HUDEP-2 (cell line): ENCODE measurements around the gene C2.
"Not testable (repeated sequence)": the region's sequence is repeated elsewhere in the genome, so short reads cannot be mapped to it uniquely, and the experiment has no call there.

ENCODE experiments used
- DNase-seq, 76 experiments: peaks; one replicate each; lab custom pipeline; 2025; ENCODE audit not compliant: unreplicated experiment in 76 of 76; lab: John Stamatoyannopoulos, UW

Gene C2

GRCh38 chr6:31972709-31973350, 45.3 kb downstream of the C2 start:
- peak in 22 of 76 experiments; percentile 9 to 63 (median 40) for DNase-seq

DNA sequence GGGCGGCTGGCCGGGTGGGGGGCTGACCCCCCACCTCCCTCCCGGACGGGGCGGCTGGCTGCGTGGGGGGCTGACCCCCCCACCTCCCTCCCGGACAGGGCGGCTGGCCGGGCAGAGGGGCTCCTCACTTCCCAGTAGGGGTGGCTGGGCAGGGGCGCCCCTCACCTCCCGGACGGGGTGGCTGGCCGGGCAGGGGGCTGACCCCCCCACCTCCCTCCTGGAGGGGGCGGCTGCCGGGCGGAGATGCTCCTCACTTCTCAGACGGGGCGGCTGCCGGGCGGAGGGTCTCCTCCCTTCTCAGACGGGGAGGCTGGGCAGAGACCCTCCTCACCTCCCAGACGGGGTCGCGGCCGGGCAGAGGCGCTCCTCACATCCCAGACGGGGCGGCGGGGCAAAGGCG, 48.5 kb downstream of the C2 start:
- not testable (repeated sequence) for DNase-seq

GRCh38 chr6:31977816-31978431, 50.4 kb downstream of the C2 start:
- DNase-seq: no peak

GRCh38 chr6:31978831-31979230, 51.3 kb downstream of the C2 start:
- no peak for DNase-seq

DNA sequence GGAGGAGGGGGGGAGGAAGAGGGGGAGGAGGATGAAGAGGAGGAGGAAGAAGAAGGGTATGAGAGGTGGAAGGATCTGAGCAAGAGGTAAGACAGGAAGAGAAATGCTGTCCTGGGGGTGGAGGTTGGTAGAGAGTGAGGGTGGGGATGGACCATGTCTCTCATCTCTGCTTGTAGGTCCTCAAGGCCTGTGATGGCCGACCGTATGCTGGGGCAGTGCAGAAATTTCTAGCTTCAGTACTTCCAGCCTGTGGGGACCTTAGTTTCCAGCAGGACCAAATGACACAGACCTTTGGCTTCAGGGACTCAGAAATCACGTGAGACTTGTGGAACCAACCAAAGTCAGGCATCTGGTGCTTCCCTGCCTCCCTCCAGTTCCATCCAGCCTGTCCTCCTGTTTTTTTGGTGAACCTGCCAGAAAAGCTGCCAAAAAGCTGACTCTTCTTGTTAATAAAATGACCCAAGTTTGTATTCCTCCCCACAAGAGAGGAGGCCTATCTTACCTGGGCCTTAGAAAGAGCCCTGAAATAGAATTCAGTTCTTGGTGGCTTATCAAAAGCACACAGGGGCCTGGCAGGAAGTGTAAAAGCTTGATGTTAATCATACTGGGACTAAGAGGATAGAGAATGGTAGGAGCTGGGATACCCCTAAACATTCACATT, 51.9 kb downstream of the C2 start:
- peak in 4 of 76 experiments; percentile 5 to 21 (median 12) for DNase-seq

- not testable (repeated sequence) for DNase-seq
These were observed 52.8 kb downstream of the C2 start for GRCh38 chr6:31980195-31980876.

DNA sequence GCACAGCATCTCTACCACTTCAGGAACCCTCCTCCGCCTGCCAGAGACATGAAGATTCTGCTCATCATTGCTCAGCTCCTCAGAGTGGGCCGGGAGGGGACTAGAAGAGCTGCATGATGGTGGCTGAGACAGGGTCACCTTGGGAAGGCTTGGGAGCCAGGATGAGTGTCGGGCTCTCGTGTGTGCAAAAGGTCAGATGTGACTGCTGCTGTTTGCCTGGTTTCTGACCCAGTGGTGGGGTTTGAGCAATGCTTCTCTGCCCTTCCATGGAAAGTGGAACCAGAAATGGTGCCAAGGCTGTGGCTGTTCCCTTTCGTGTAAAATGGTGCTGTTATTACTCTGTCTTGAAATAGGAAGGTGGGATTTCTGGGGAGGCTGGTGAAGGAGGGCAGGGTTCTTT, 53.5 kb downstream of the C2 start:
- not testable (repeated sequence) for DNase-seq

GRCh38 chr6:31981744-31982143, 54.2 kb downstream of the C2 start, which contains the start of gene C4A:
Gene C4A, plus strand, starts transcription at chr6:31982057. Its CDS starts 51 bp downstream, at chr6:31982108.
- not testable (repeated sequence) for DNase-seq

- DNase-seq: not testable (repeated sequence)
These were observed 61.8 kb downstream of the C2 start for GRCh38 chr6:31989363-31989762.

GRCh38 chr6:31994421-31994820, 66.9 kb downstream of the C2 start:
- DNase-seq: not testable (repeated sequence)
